ENCODE results near the gene NFU1. TPM values are rescaled to one million over a fixed set of nuclear protein-coding genes. Genes with fewer than 3 reads are reported as not detected.

The NFU1 gene
- total RNA-seq, 2 experiments from 2014 or later = 16.1 to 16.4 TPM

- no peak for DNase-seq
- Mint-ChIP-seq H3K36me3 (ENCODE audit: low read depth) (peaks cover 73% of the 10 kb centered on the region), H3K9me3 (no peaks in the 10 kb centered on the region), H3K4me3 (no peak overlapping the region), H3K27ac (no peak overlapping the region), H3K27me3 (no peaks in the 10 kb centered on the region), H3K4me1 (no peaks in the 10 kb centered on the region)
- CTCF ChIA-PET = interaction anchor here (1.0 to 2.0 kb wide), 5 partner anchors 9 to 124 kb away, joined by 3 to 7 read pairs (median 4); partner anchors contain the start of gene NFU1
- POLR2A ChIA-PET = interaction anchor here (0.6 kb wide), 1 partner anchor 1372 kb away, joined by 3 read pairs; no protein-coding TSS in a partner anchor
Measured at GRCh38 chr2:69465513-69466456, 28.6 kb upstream of the NFU1 start.

GRCh38 chr2:69464575-69464974 lies 27.3 kb upstream of the NFU1 start:
- CTCF ChIA-PET = interaction anchor here (2.0 kb wide), 1 partner anchor 11 kb away, joined by 7 read pairs; no protein-coding TSS in a partner anchor

GRCh38 chr2:69462780-69463179 lies 25.5 kb upstream of the NFU1 start:
- Mint-ChIP-seq H3K9me3 (no peaks in the 10 kb centered on the region), H3K4me1 (no peaks in the 10 kb centered on the region), H3K27ac (no peak overlapping the region), H3K27me3 (no peaks in the 10 kb centered on the region), H3K4me3 (no peak overlapping the region), H3K36me3 (ENCODE audit: low read depth) (peaks cover 58% of the 10 kb centered on the region)
- no peak for DNase-seq
- ChIA-PET CTCF (no interaction called here), POLR2A (no interaction called here)

More at GRCh38 chr2:69464575-69464974, 27.3 kb upstream of the NFU1 start:
- POLR2A ChIA-PET = interaction anchor here (0.6 kb wide), 1 partner anchor 1373 kb away, joined by 3 read pairs; no protein-coding TSS in a partner anchor
- Mint-ChIP-seq H3K9me3 (no peaks in the 10 kb centered on the region), H3K4me1 (no peaks in the 10 kb centered on the region), H3K27me3 (no peaks in the 10 kb centered on the region), H3K27ac (no peak overlapping the region), H3K4me3 (no peak overlapping the region), H3K36me3 (ENCODE audit: low read depth) (peaks cover 68% of the 10 kb centered on the region)
- DNase-seq = no peak

- Mint-ChIP-seq H3K4me3 (no peak overlapping the region), H3K4me1 (no peaks in the 10 kb centered on the region), H3K36me3 (ENCODE audit: low read depth) (peaks cover 51% of the 10 kb centered on the region), H3K9me3 (no peaks in the 10 kb centered on the region), H3K27ac (no peak overlapping the region), H3K27me3 (no peaks in the 10 kb centered on the region)
- POLR2A ChIA-PET = no interaction called here
- DNase-seq = no peak
- CTCF ChIA-PET = no interaction called here
Measured at GRCh38 chr2:69461404-69461803, 24.2 kb upstream of the NFU1 start.

- POLR2A ChIA-PET = no interaction called here
- H3K27me3 Mint-ChIP-seq = no peaks in the 10 kb centered on the region
- DNase-seq = no peak
- H3K27ac Mint-ChIP-seq = no peak overlapping the region
- H3K4me3 Mint-ChIP-seq = no peak overlapping the region
- H3K36me3 Mint-ChIP-seq (ENCODE audit: low read depth) = peaks cover 36% of the 10 kb centered on the region
- H3K9me3 Mint-ChIP-seq = no peaks in the 10 kb centered on the region
- CTCF ChIA-PET = interaction anchor here (0.6 kb wide), 1 partner anchor 811 kb away, joined by 3 read pairs; no protein-coding TSS in a partner anchor
- H3K4me1 Mint-ChIP-seq = peaks cover 2% of the 10 kb centered on the region
Measured at GRCh38 chr2:69459936-69460335, 22.7 kb upstream of the NFU1 start.

GRCh38 chr2:69456950-69457445 lies 19.8 kb upstream of the NFU1 start:
- H3K9me3 Mint-ChIP-seq = no peaks in the 10 kb centered on the region

GRCh38 chr2:69456154-69456553 lies 18.9 kb upstream of the NFU1 start:
- no peaks in the 10 kb centered on the region for H3K27me3 Mint-ChIP-seq
- ChIA-PET POLR2A (interaction anchor here (0.7 kb wide), 1 partner anchor 369 kb away, joined by 11 read pairs; no protein-coding TSS in a partner anchor), CTCF (interaction anchor here (1.4 kb wide), 1 partner anchor 19 kb away, joined by 4 read pairs; the partner anchor contains the start of gene NFU1)
- DNase-seq = no peak
- no peaks in the 10 kb centered on the region for H3K9me3 Mint-ChIP-seq
- H3K27ac Mint-ChIP-seq = no peak overlapping the region
- H3K4me1 Mint-ChIP-seq = peaks cover 14% of the 10 kb centered on the region
- H3K4me3 Mint-ChIP-seq = no peak overlapping the region
- peaks cover 8% of the 10 kb centered on the region for H3K36me3 Mint-ChIP-seq (ENCODE audit: low read depth)

More at GRCh38 chr2:69456950-69457445, 19.8 kb upstream of the NFU1 start:
- no peak overlapping the region for H3K4me3 Mint-ChIP-seq
- H3K27me3 Mint-ChIP-seq = no peaks in the 10 kb centered on the region
- peaks cover 14% of the 10 kb centered on the region for H3K4me1 Mint-ChIP-seq
- ChIA-PET CTCF (interaction anchor here (1.1 to 1.4 kb wide), 2 partner anchors 9 to 20 kb away, joined by 4 read pairs; partner anchors contain the start of gene NFU1), POLR2A (interaction anchor here (0.5 kb wide), 1 partner anchor 59 kb away, joined by 3 read pairs; no protein-coding TSS in a partner anchor)
- no peak overlapping the region for H3K27ac Mint-ChIP-seq
- H3K36me3 Mint-ChIP-seq (ENCODE audit: low read depth) = peaks cover 16% of the 10 kb centered on the region
- no peak for DNase-seq

GRCh38 chr2:69454976-69455375 lies 17.7 kb upstream of the NFU1 start:
- no peak overlapping the region for H3K4me3 Mint-ChIP-seq
- ChIA-PET POLR2A (interaction anchor here (0.8 kb wide), 1 partner anchor 44 kb away, joined by 5 read pairs; no protein-coding TSS in a partner anchor), CTCF (interaction anchor here (2.3 kb wide), 1 partner anchor 17 kb away, joined by 7 read pairs; the partner anchor contains the start of gene NFU1)
- H3K9me3 Mint-ChIP-seq = no peaks in the 10 kb centered on the region
- H3K27me3 Mint-ChIP-seq = no peaks in the 10 kb centered on the region
- H3K27ac Mint-ChIP-seq = no peak overlapping the region
- DNase-seq = no peak
- H3K4me1 Mint-ChIP-seq = peaks cover 14% of the 10 kb centered on the region
- H3K36me3 Mint-ChIP-seq (ENCODE audit: low read depth) = peaks cover 2% of the 10 kb centered on the region

- POLR2A ChIA-PET = no interaction called here
Measured at GRCh38 chr2:69453475-69454129, 16.4 kb upstream of the NFU1 start.

GRCh38 chr2:69452687-69453086 lies 15.5 kb upstream of the NFU1 start:
- Mint-ChIP-seq H3K27ac (no peak overlapping the region), H3K36me3 (ENCODE audit: low read depth) (peaks cover 3% of the 10 kb centered on the region), H3K4me3 (no peak overlapping the region), H3K4me1 (peaks cover 14% of the 10 kb centered on the region), H3K27me3 (no peaks in the 10 kb centered on the region), H3K9me3 (no peaks in the 10 kb centered on the region)
- ChIA-PET POLR2A (no interaction called here), CTCF (interaction anchor here (1.3 to 1.6 kb wide), 2 partner anchors 12 to 113 kb away, joined by 3 read pairs; no protein-coding TSS in a partner anchor)
- no peak for DNase-seq

More at GRCh38 chr2:69453475-69454129, 16.4 kb upstream of the NFU1 start:
- H3K27me3 Mint-ChIP-seq = no peaks in the 10 kb centered on the region
- peaks cover 14% of the 10 kb centered on the region for H3K4me1 Mint-ChIP-seq
- no peaks in the 10 kb centered on the region for H3K36me3 Mint-ChIP-seq (ENCODE audit: low read depth)
- DNase-seq = no peak
- H3K9me3 Mint-ChIP-seq = no peaks in the 10 kb centered on the region
- H3K27ac Mint-ChIP-seq = no peak overlapping the region
- CTCF ChIA-PET = interaction anchor here (1.3 to 2.3 kb wide), 3 partner anchors 13 to 112 kb away, joined by 3 to 7 read pairs (median 3); partner anchors contain the start of gene NFU1
- H3K4me3 Mint-ChIP-seq = no peak overlapping the region

- DNase-seq = no peak
- Mint-ChIP-seq H3K27me3 (no peaks in the 10 kb centered on the region), H3K9me3 (no peaks in the 10 kb centered on the region), H3K4me1 (peaks cover 14% of the 10 kb centered on the region), H3K27ac (no peak overlapping the region), H3K4me3 (no peak overlapping the region), H3K36me3 (ENCODE audit: low read depth) (peaks cover 4% of the 10 kb centered on the region)
- CTCF ChIA-PET = no interaction called here
- POLR2A ChIA-PET = no interaction called here
Measured at GRCh38 chr2:69450735-69451416, 13.6 kb upstream of the NFU1 start.

GRCh38 chr2:69449906-69450305 lies 12.7 kb upstream of the NFU1 start:
- no peak overlapping the region for H3K4me3 Mint-ChIP-seq
- no peak for DNase-seq
- peaks cover 4% of the 10 kb centered on the region for H3K36me3 Mint-ChIP-seq (ENCODE audit: low read depth)
- ChIA-PET POLR2A (no interaction called here), CTCF (no interaction called here)
- no peaks in the 10 kb centered on the region for H3K9me3 Mint-ChIP-seq
- H3K27me3 Mint-ChIP-seq = no peaks in the 10 kb centered on the region
- no peak overlapping the region for H3K27ac Mint-ChIP-seq
- H3K4me1 Mint-ChIP-seq = peaks cover 12% of the 10 kb centered on the region
